Gastroesophageal sphincter (tissue), 3 donors: Measurements from ENCODE around the gene ZNF12.
"Not testable (repeated sequence)": the region's sequence is repeated elsewhere in the genome, so short reads cannot be mapped to it uniquely, and the experiment has no call there.

Experiments used
- CTCF ChIP-seq, 4 experiments: fragments of 200-600 bp in 2 of 4; fragments of 450-650 bp in 2 of 4; sonication (generic) in 1 of 4; IDR thresholded peaks; one replicate each; pipeline ENCODE4 v1.5.1; 2017 to 2019; ENCODE audit warnings: antibody characterized with exemption in 4 of 4, mild to moderate bottlenecking in 2 of 4, moderate library complexity in 2 of 4
- POLR2A ChIP-seq, 2 donors: fragments of 450-650 bp; IDR thresholded peaks; one replicate each; pipeline ENCODE4 v1.6.1; 2017; ENCODE audit warnings: antibody characterized with exemption in 2 of 2, mild to moderate bottlenecking in 2 of 2, moderate library complexity in 1 of 2

GRCh38 chr7:6750173-6750572 lies 43.4 kb upstream of the ZNF12 start:
- not testable (repeated sequence) for TF ChIP-seq CTCF, POLR2A (IDR thresholded peaks at IDR 0.05)
